Skeletal muscle tissue (tissue), 4 donors: Measurements from ENCODE around the gene TAS2R50. TPM values are rescaled to one million over a fixed set of nuclear protein-coding genes. Genes with fewer than 3 reads are reported as not detected.

Source experiments
- H3K27ac ChIP-seq: one replicate; pipeline ENCODE4 v1.7.0; 2013; ENCODE audit warnings: mild to moderate bottlenecking, low read depth, low read length, inconsistent platforms
- H3K27me3 ChIP-seq, 3 donors: one replicate each; pipeline ENCODE4 v1.7.0; 2013; ENCODE audit warnings: low read length in 3 of 3; ENCODE audit not compliant: control insufficient read depth in 3 of 3, insufficient read depth in 3 of 3
- H3K36me3 ChIP-seq, 3 donors: one replicate each; pipeline ENCODE4 v1.7.0; 2013; ENCODE audit warnings: low read length in 3 of 3; ENCODE audit not compliant: control insufficient read depth in 3 of 3, insufficient read depth in 3 of 3
- H3K4me1 ChIP-seq, 3 donors: one replicate each; pipeline ENCODE4 v1.7.0; 2013; ENCODE audit warnings: low read length in 3 of 3, mild to moderate bottlenecking in 3 of 3; ENCODE audit not compliant: control insufficient read depth in 3 of 3, insufficient read depth in 3 of 3
- H3K4me3 ChIP-seq, 3 donors: one replicate each; pipeline ENCODE4 v1.7.0; 2013; ENCODE audit warnings: low read length in 3 of 3
- H3K9ac ChIP-seq, 3 donors: one replicate each; pipeline ENCODE4 v1.7.0; 2013; ENCODE audit warnings: low read length in 3 of 3, mild to moderate bottlenecking in 3 of 3, moderate library complexity in 2 of 3, low read depth in 1 of 3
- H3K9me3 ChIP-seq, 3 donors: one replicate each; pipeline ENCODE4 v1.7.0; 2013; ENCODE audit warnings: low read length in 3 of 3; ENCODE audit not compliant: control insufficient read depth in 3 of 3
- total RNA-seq: library from RNA; depleted of rRNA; stranded (reverse); fragments of >200 nt; gene quantifications from one replicate; pipeline ENCODE4 v1.2.3, GENCODE V29; 2014
- donor health status: Osteomylitis.

The TAS2R50 gene
- total RNA-seq, 1 donor from 2014 or later: 7.8 TPM

DNA sequence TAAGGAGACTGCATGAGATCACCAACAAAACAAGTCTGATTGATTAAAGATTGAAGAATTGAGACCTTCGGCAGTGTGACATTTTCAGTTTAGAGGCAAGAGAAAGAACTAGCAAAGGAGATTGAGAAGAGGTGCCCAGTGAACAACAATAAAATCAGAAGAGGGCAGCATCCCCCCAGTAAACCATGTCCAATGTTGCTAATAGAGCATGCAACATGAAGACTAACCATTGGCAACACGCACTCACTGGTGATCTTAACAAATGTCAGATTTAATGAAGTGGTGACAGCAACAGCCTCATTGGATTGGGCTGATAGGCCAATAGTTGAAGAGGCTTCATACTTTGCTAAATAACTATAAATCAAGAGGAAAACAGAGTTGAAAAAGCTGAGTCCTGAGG is 26.9 kb downstream of the TAS2R50 start:
- H3K4me1 ChIP-seq: no peaks in the 10 kb centered on the region
- no peaks in the 10 kb centered on the region for H3K9me3 ChIP-seq
- no peaks in the 10 kb centered on the region for H3K36me3 ChIP-seq
- H3K27me3 ChIP-seq: no peaks in the 10 kb centered on the region
- H3K9ac ChIP-seq: no peak overlapping the region
- no peak overlapping the region for H3K27ac ChIP-seq
- no peak overlapping the region for H3K4me3 ChIP-seq

DNA sequence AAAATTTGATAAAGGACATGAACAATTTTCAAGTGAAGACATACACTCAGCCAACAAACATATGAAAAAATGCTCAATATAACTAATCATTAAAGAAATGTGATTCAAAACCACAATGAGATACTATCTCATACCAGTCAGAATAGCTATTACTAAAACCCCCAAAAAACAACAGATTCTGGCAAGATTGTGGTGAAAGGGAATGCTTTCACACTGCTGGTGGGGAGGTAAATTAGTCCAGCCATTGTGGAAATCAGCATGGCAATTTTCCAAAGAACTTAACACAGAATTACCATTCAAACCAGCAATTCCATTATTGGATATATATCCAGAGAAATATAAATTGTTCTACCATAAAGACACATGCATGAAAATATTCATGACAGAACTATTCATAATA is 29.0 kb downstream of the TAS2R50 start:
- Histone ChIP-seq H3K27me3 (no peaks in the 10 kb centered on the region), H3K36me3 (no peaks in the 10 kb centered on the region), H3K4me3 (no peak overlapping the region), H3K4me1 (peaks cover 0 to 1% (median 0%) of the 10 kb centered on the region in 3 donors), H3K9ac (no peak overlapping the region), H3K27ac (no peak overlapping the region), H3K9me3 (no peaks in the 10 kb centered on the region)

DNA sequence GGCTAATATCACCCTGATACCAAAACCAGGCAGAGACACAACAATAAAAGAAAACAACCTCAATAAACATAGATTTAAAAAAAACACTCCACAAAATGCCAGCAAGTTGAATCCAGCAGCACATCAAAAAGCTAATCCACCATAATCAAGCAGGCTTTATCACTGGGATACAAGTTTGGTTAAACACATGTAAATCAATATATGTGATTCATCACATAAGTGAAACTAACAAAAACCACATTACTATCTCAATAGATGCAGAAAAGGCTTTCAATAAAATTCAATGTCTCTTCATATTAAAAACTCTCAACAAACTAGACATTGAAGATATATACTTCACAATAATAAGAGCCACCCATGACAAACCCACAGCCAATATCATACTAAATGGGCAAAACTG is 30.6 kb downstream of the TAS2R50 start:
- no peaks in the 10 kb centered on the region for H3K36me3 ChIP-seq
- H3K9ac ChIP-seq: no peak overlapping the region
- peaks cover 0 to 4% (median 0%) of the 10 kb centered on the region in 3 donors for H3K4me1 ChIP-seq

DNA sequence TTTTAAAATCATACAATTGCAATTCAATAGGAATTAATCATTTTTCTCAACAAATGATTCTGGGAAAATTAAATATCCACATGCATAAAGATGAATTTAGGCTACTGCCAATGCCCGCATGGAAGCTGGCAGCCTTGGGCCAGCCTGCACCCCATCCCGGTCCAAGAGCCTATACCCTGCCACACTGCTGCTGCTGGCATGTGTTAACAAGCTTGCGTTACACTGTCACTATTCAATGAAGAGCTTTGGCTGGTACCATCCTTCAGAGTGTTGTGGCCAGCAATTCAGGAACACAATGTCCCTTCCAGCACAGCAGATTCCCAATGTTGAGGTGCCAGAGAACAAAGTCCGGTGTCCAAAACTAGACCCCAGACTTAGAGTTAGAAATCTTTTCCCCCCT is 34.1 kb downstream of the TAS2R50 start:
- no peaks in the 10 kb centered on the region for H3K9me3 ChIP-seq
- no peak overlapping the region for H3K4me3 ChIP-seq
- peaks cover 0 to 4% (median 0%) of the 10 kb centered on the region in 3 donors for H3K4me1 ChIP-seq
- H3K27me3 ChIP-seq: no peaks in the 10 kb centered on the region
- H3K9ac ChIP-seq: no peak overlapping the region
- peaks cover 0 to 4% (median 0%) of the 10 kb centered on the region in 3 donors for H3K36me3 ChIP-seq
- no peak overlapping the region for H3K27ac ChIP-seq

More for the DNA sequence above, 30.6 kb downstream of the TAS2R50 start:
- Histone ChIP-seq H3K27me3 (no peaks in the 10 kb centered on the region), H3K27ac (no peak overlapping the region), H3K9me3 (no peaks in the 10 kb centered on the region), H3K4me3 (no peak overlapping the region)

DNA sequence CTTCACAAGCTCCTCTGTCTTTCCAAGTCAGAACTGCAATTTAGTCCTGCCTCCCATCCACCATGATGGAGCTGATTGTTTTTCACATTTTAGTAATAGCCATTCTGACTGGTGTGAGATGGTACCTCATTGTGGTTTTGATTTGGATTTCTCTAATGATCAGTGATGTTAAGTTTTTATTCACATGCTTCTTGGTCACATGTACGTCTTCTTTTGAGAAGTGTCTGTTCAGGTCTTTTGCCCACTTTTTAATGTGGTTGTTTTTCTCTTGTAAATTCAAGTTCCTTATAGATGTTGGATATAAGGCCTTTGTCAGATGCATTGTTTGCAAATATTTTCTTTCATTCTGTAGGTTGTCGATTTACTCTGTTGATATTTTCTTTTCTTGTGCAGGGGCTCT is 43.5 kb downstream of the TAS2R50 start:
- Histone ChIP-seq H3K4me3 (no peak overlapping the region), H3K36me3 (no peaks in the 10 kb centered on the region), H3K27me3 (no peaks in the 10 kb centered on the region), H3K27ac (no peak overlapping the region), H3K4me1 (no peaks in the 10 kb centered on the region), H3K9me3 (no peaks in the 10 kb centered on the region), H3K9ac (no peak overlapping the region)

DNA sequence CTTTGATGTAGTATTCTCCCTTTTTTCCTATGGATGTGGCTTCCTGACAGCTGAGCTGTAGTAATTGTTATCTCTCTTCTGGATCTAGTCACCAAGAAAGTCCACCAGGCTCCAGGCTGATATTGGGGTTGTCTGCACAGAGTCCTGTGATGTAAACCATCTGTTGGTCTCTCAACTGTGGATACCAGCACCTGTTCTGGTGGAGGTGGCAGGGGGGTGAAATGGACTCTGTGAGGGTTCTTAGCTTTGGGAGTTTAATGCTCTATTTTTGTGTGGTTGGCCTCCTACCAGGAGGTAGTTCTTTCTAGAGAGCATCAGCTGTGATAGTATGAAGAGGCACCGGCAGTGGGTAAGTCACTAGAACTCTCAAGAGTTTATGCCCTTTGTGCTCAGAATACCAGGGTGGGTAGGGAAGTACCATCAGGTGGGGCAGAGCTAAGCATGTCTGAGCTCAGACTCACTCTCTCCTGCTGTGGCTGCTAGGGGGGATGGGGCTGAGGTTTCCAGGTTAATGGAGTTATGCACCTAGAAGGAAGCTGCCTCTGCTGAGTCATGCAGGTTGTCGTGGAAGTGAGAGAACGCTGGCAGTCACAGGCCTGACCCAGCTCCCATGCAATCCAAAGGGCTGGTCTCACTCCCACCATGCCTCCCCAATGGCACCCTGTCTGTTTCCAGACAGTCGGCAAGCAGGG is 44.6 kb downstream of the TAS2R50 start:
- no peak overlapping the region for H3K9ac ChIP-seq
- no peak overlapping the region for H3K27ac ChIP-seq
- H3K9me3 ChIP-seq: no peaks in the 10 kb centered on the region
- no peaks in the 10 kb centered on the region for H3K36me3 ChIP-seq
- H3K4me3 ChIP-seq: no peak overlapping the region
- H3K27me3 ChIP-seq: no peaks in the 10 kb centered on the region
- H3K4me1 ChIP-seq: no peaks in the 10 kb centered on the region

DNA sequence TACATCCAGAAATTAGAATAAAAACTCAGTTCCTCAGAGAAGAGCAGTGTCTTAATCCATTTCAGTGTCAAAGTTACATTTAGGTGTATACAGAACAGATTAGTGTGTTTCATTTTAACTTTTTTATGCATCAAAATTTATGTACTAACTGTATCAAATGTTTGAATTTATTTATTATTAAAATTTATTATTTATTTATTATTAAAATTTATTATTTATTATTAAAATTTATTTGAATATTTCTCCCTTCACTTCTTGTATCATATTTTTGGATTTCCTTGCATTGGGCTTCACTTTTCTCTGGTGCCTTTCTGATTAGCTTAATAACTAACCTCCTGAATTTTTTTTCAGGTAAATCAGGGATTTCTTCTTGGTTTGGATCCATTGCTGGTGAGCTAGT is 45.3 kb downstream of the TAS2R50 start:
- Histone ChIP-seq H3K27me3 (no peaks in the 10 kb centered on the region), H3K36me3 (no peaks in the 10 kb centered on the region), H3K27ac (no peak overlapping the region), H3K4me1 (no peaks in the 10 kb centered on the region), H3K4me3 (no peak overlapping the region), H3K9ac (no peak overlapping the region), H3K9me3 (no peaks in the 10 kb centered on the region)

DNA sequence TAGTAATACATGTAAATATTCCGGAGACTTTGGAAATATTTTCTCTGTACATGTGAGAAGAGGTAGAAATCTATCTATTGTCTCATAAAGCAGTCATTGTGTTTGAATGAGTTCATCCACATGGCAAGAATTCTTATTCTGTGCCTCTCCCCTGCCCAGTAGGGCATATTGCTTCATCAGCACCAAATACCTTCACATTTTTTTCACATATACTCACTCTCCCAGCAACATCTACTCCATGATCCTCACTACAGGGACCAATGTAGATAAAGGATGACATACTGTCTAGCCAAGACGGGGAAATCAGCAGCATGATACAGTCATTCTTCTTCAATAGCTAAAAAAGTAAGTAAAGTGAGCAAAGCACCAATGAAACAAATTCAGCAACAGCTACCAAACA is 46.3 kb downstream of the TAS2R50 start:
- no peaks in the 10 kb centered on the region for H3K9me3 ChIP-seq
- H3K27ac ChIP-seq: no peak overlapping the region
- H3K4me3 ChIP-seq: no peak overlapping the region
- H3K36me3 ChIP-seq: no peaks in the 10 kb centered on the region
- H3K27me3 ChIP-seq: no peaks in the 10 kb centered on the region
- no peak overlapping the region for H3K9ac ChIP-seq
- no peaks in the 10 kb centered on the region for H3K4me1 ChIP-seq

DNA sequence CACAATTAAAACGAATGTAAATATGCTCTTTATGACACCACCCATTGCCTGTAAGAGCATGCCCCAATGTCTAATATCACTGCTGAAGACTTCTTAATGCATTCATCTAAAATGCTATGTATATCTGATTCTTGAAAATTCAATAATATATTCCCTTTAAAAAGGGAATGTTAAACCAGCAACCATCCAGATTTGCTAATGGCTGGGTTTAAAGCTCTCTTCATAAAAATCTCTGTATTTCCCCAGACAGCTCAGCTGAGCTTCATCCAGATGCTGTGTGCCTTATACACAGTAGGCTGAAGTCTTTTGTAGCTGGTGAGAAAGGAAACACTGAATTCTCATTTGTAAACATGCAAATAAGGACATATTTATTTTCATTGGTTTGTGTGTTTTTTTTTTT is 47.5 kb downstream of the TAS2R50 start, which contains the start of gene TAS2R14:
TAS2R14 (minus strand) TSS at position 101 of the 400 bp plus-strand sequence; CDS start at position 45, 56 bp downstream.
- Histone ChIP-seq H3K9me3 (no peaks in the 10 kb centered on the region), H3K9ac (no peak within 1 kb of the TSS), H3K4me1 (no peaks in the 10 kb centered on the region), H3K4me3 (no peak within 1 kb of the TSS), H3K27ac (no peak within 1 kb of the TSS), H3K36me3 (no peaks in the 10 kb centered on the region), H3K27me3 (no peaks in the 10 kb centered on the region)

DNA sequence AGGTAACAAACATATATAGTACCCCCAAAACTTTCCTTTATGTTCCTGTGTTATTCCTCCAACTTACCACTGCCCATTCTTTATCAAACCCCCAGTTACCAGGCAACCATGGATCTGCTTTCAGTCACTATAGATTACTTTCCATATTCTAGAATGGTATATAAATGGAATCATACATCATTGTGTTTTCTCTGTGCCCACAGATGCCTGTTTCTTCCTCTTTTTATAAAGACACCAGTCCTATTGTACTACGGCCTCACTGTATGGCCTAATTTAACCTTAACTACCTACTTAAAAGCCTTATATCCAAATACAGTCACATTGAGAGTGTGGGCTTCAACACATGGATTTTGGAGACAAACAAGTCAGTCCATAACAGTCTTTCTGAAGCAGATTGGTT is 50.2 kb downstream of the TAS2R50 start:
- H3K27ac ChIP-seq: no peak overlapping the region
- H3K4me3 ChIP-seq: no peak overlapping the region
- no peaks in the 10 kb centered on the region for H3K9me3 ChIP-seq
- no peaks in the 10 kb centered on the region for H3K36me3 ChIP-seq
- no peaks in the 10 kb centered on the region for H3K27me3 ChIP-seq
- no peak overlapping the region for H3K9ac ChIP-seq
- no peaks in the 10 kb centered on the region for H3K4me1 ChIP-seq
